Hepatocyte (in vitro differentiated cells): Measurements from ENCODE around the gene TRIML2. TPM values are rescaled to one million over a fixed set of nuclear protein-coding genes. Genes with fewer than 3 reads are reported as not detected.

Experiments used
- DNase-seq: peaks from one replicate; pipeline ENCODE4 v3.0.0-alpha.2; 2016; ENCODE audit warnings: low spot score
- H2AFZ ChIP-seq: fragments of 200-600 bp; sonication (generic); 2 replicates; pipeline ENCODE4 v1.6.0; 2016; ENCODE audit warnings: antibody characterized with exemption, mild to moderate bottlenecking
- H3K27ac ChIP-seq: fragments of 200-600 bp; sonication (generic); 2 replicates; pipeline ENCODE4 v1.5.1; 2016; ENCODE audit warnings: mild to moderate bottlenecking
- H3K27me3 ChIP-seq: fragments of 200-600 bp; sonication (generic); 2 replicates; pipeline ENCODE4 v1.6.1; 2016
- H3K36me3 ChIP-seq: fragments of 200-600 bp; sonication (generic); replicated peaks from 2 replicates; pipeline ENCODE4 v1.5.1; 2016; ENCODE audit warnings: low read depth; ENCODE audit not compliant: insufficient read depth
- H3K4me1 ChIP-seq: fragments of 200-600 bp; sonication (generic); 2 replicates; pipeline ENCODE4 v1.5.1; 2016; ENCODE audit warnings: mild to moderate bottlenecking, moderate library complexity; ENCODE audit not compliant: insufficient read depth
- H3K4me2 ChIP-seq: fragments of 200-600 bp; sonication (generic); 2 replicates; pipeline ENCODE4 v1.6.0; 2016
- H3K4me3 ChIP-seq: fragments of 200-600 bp; sonication (generic); 2 replicates; pipeline ENCODE4 v1.5.1; 2016; ENCODE audit warnings: mild to moderate bottlenecking
- H3K79me2 ChIP-seq: fragments of 200-600 bp; sonication (generic); 2 replicates; pipeline ENCODE4 v1.6.0; 2017; ENCODE audit warnings: mild to moderate bottlenecking
- H3K9me2 ChIP-seq: fragments of 200-600 bp; sonication (generic); replicated peaks from 2 replicates; pipeline ENCODE4 v1.6.0; 2017; ENCODE audit warnings: mild to moderate bottlenecking; ENCODE audit not compliant: insufficient read depth
- H3K9me3 ChIP-seq: fragments of 200-600 bp; sonication (generic); 2 replicates; pipeline ENCODE4 v1.5.1; 2016; ENCODE audit warnings: low read depth, mild to moderate bottlenecking
- H4K20me1 ChIP-seq: fragments of 200-600 bp; sonication (generic); 2 replicates; pipeline ENCODE4 v1.6.0; 2016; ENCODE audit warnings: mild to moderate bottlenecking; ENCODE audit not compliant: insufficient read depth, poor library complexity, severe bottlenecking
- EZH2 ChIP-seq: fragments of 200-600 bp; sonication (generic); IDR thresholded peaks from 2 replicates; pipeline ENCODE4 v1.6.1; 2016; ENCODE audit warnings: antibody characterized with exemption, mild to moderate bottlenecking, borderline replicate concordance
- EZH2phosphoT487 ChIP-seq: fragments of 200-600 bp; sonication (generic); IDR thresholded peaks from one replicate; pipeline ENCODE4 v1.6.1; 2018; ENCODE audit warnings: antibody characterized with exemption, mild to moderate bottlenecking, low read depth, moderate library complexity; ENCODE audit not compliant: unreplicated experiment, severe bottlenecking
- WGBS: methylation state at CpG from one replicate; pipeline ENCODE4 v1.1.6; 2016; ENCODE audit warnings: low lambda C conversion rate; ENCODE audit errors: missing lambda C conversion rate; 5-methylcytosine and 5-hydroxymethylcytosine counted together
- polyA plus RNA-seq: library from polyadenylated mRNA; unstranded; fragments of >200 nt; fragmentation: Nextera tagmentation; extraction: Ambion mirVana; gene quantifications from 2 replicates; pipeline ENCODE4 v1.2.1, GENCODE V29; 2016
- total RNA-seq: library from RNA; depleted of rRNA; stranded (reverse); fragments of >200 nt; gene quantifications from 2 replicates; pipeline ENCODE4 v1.2.3, GENCODE V29; 2014
- TF ChIP-seq, protein P1 (sequence below): fragments of 200-600 bp; sonication (generic); IDR thresholded peaks from 2 replicates; pipeline ENCODE4 v1.5.1; 2016; ENCODE audit warnings: antibody characterized with exemption, mild to moderate bottlenecking; ENCODE audit not compliant: poor library complexity

The TRIML2 gene
- total and polyA plus RNA-seq, 2 experiments from 2014 or later: 0.23 TPM; not detected in 1

DNA sequence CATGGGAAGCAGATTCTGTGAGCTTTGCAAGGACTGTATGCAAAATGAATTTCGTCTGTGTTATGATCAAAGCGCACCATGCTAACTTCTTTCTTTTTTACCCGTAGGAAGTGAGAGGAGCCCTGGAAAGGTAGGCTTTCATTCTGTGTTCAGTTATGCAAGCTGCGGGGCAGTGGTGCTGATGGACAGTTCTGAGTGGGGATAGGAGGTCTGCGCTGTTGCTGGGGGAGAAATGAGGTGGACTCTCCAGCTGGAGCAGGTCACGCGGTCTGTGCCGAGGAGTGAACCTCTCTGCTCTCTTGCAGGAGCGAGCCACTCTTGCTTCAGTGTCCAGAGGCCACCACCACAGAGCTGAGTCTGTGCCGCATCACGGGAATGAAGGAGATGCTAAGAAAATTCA is 34.3 kb upstream of the TRIML2 start:
- Histone ChIP-seq H3K27ac (no peak overlapping the region), H4K20me1 (no peaks in the 10 kb centered on the region), H2AFZ (no peak overlapping the region), H3K27me3 (no peaks in the 10 kb centered on the region), H3K4me2 (no peak overlapping the region), H3K4me3 (no peak overlapping the region), H3K79me2 (no peaks in the 10 kb centered on the region), H3K36me3 (no peaks in the 10 kb centered on the region), H3K4me1 (no peaks in the 10 kb centered on the region), H3K9me3 (no peaks in the 10 kb centered on the region), H3K9me2 (no peaks in the 10 kb centered on the region)
- TF ChIP-seq, protein P1, sequence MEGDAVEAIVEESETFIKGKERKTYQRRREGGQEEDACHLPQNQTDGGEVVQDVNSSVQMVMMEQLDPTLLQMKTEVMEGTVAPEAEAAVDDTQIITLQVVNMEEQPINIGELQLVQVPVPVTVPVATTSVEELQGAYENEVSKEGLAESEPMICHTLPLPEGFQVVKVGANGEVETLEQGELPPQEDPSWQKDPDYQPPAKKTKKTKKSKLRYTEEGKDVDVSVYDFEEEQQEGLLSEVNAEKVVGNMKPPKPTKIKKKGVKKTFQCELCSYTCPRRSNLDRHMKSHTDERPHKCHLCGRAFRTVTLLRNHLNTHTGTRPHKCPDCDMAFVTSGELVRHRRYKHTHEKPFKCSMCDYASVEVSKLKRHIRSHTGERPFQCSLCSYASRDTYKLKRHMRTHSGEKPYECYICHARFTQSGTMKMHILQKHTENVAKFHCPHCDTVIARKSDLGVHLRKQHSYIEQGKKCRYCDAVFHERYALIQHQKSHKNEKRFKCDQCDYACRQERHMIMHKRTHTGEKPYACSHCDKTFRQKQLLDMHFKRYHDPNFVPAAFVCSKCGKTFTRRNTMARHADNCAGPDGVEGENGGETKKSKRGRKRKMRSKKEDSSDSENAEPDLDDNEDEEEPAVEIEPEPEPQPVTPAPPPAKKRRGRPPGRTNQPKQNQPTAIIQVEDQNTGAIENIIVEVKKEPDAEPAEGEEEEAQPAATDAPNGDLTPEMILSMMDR: no peak
- TF ChIP-seq EZH2: no peak
- DNase-seq: peak; percentile 26
- 63% methylated on average over 11 of the region's 11 CpGs for WGBS

DNA sequence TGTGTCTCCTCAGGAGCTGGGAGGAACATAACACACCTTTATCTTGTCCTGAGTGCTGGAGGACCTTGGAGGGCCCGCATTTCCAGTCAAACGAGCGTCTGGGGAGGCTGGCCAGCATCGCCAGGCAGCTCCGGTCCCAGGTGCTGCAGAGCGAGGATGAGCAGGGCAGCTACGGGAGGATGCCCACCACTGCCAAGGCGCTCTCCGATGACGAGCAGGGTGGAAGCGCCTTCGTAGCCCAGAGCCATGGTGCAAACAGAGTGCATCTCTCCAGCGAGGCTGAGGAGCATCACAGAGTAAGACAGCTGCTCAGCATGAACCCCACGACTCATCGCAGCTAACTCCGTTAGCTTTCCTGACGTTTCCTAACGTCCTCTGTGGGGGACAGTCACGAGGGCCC is 30.3 kb upstream of the TRIML2 start:
- Histone ChIP-seq H3K9me2 (no peaks in the 10 kb centered on the region), H3K4me2 (no peak overlapping the region), H3K4me3 (no peak overlapping the region), H3K36me3 (no peaks in the 10 kb centered on the region), H3K4me1 (no peaks in the 10 kb centered on the region), H3K27ac (no peak overlapping the region), H4K20me1 (no peaks in the 10 kb centered on the region), H3K79me2 (no peaks in the 10 kb centered on the region), H2AFZ (no peak overlapping the region), H3K27me3 (no peaks in the 10 kb centered on the region), H3K9me3 (no peaks in the 10 kb centered on the region)
- 83% methylated on average over 19 of the region's 19 CpGs for WGBS
- TF ChIP-seq, protein P1: no peak
- TF ChIP-seq EZH2 (no peak), EZH2phosphoT487 (no peak)
- DNase-seq: no peak

DNA sequence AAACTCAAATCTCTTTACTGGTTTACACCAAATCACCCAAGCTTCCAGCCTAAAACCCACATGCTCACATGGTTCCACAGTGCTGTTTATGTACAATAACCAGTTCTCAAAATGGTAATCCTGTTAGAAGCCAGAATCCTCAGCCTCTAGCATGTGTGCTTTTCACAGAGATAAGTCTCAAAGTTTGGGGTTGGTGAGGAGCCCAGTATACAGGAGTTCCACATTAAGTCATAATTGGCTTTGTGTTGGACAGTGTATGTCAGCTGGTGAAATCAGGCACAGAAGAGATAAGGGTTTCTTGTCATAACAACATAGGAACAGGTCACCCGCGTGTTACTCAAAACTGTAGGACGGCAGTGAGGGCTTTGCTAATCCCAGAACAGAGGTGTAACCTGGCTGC is 29.7 kb upstream of the TRIML2 start, which contains the start of gene TRIML1:
Gene TRIML1, plus strand, starts transcription at position 301 of the 400 bp plus-strand sequence. CDS start 118 bp downstream, outside the sequence.
- H4K20me1 ChIP-seq: no peaks in the 10 kb centered on the region
- TF ChIP-seq, protein P1: no peak
- TF ChIP-seq EZH2phosphoT487 (no peak), EZH2 (no peak)
- no peak for DNase-seq
- H3K4me1 ChIP-seq: no peaks in the 10 kb centered on the region
- H3K4me3 ChIP-seq: no peak within 1 kb of the TSS
- H3K27ac ChIP-seq: no peak within 1 kb of the TSS
- H3K9me3 ChIP-seq: no peaks in the 10 kb centered on the region
- H3K79me2 ChIP-seq: no peaks in the 10 kb centered on the region
- H3K36me3 ChIP-seq: no peaks in the 10 kb centered on the region
- 90% methylated on average over 3 of the region's 3 CpGs for WGBS
- H3K9me2 ChIP-seq: no peaks in the 10 kb centered on the region
- H3K4me2 ChIP-seq: no peak within 1 kb of the TSS
- H2AFZ ChIP-seq: no peak within 1 kb of the TSS
- no peaks in the 10 kb centered on the region for H3K27me3 ChIP-seq

DNA sequence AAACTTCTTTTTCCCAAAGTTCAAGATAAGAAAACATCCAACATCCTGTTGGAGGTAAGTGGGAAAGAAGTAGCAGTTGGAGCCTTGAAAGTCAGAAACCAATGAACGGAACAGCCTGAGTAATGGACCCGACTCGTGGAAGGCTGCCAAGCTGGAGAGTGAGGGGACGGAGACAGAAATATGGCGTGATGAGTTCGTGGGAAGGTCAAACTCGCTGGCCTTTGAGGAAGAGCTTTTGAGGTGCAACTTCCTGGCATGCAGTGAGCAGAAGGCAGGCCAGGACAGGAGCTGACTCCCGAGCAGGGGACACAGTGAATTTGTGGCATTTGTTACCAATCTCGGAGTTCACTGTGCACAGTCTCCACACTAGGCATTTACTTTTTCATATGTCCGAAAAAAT is 28.8 kb upstream of the TRIML2 start:
- Histone ChIP-seq H3K36me3 (no peaks in the 10 kb centered on the region), H3K27ac (no peak overlapping the region), H3K27me3 (no peaks in the 10 kb centered on the region), H2AFZ (no peak overlapping the region), H4K20me1 (no peaks in the 10 kb centered on the region), H3K4me1 (no peaks in the 10 kb centered on the region), H3K9me3 (no peaks in the 10 kb centered on the region), H3K9me2 (no peaks in the 10 kb centered on the region), H3K4me2 (no peak overlapping the region), H3K79me2 (no peaks in the 10 kb centered on the region), H3K4me3 (no peak overlapping the region)
- no peak for TF ChIP-seq EZH2
- DNase-seq: no peak
- 86% methylated on average over 10 of the region's 10 CpGs for WGBS
